Activated B cell treated with CpG ODN at 0.5 μM for 24 hours (primary cell): ENCODE results near the gene LMTK2. TPM values are rescaled to one million over a fixed set of nuclear protein-coding genes. Genes with fewer than 3 reads are reported as not detected.
A peak's percentile ranks its signal among the peaks of the same experiment; 100 is the strongest.
"Not testable (repeated sequence)": the region's sequence is repeated elsewhere in the genome, so short reads cannot be mapped to it uniquely, and the experiment has no call there.

Experiments used
- ATAC-seq: fragments of 200-7000 bp; cut with Tn5 transposase; one replicate; pipeline ENCODE4 v1.10.0; 2021; ENCODE audit warnings: low read depth, mild to moderate bottlenecking, moderate library complexity
- CTCF ChIA-PET: fragments of 350-600 bp; sonication (Branson Sonifier 250); formaldehyde crosslinking; loops from one replicate; lab custom pipeline; 2021; ENCODE audit warnings: antibody characterized with exemption; lab: Charles Lee
- POLR2A ChIA-PET: fragments of 350-600 bp; sonication (Branson Sonifier 250); formaldehyde crosslinking; loops from one replicate; lab custom pipeline; 2021; ENCODE audit warnings: antibody characterized with exemption; lab: Charles Lee
- DNase-seq: peaks from one replicate; pipeline ENCODE4 v3.0.0; 2022
- H3K27ac Mint-ChIP-seq: one replicate; pipeline ENCODE4 v1.8.0; 2020; ENCODE audit warnings: mixed read lengths
- H3K27me3 Mint-ChIP-seq: one replicate; pipeline ENCODE4 v1.8.0; 2021; ENCODE audit warnings: mixed read lengths
- H3K36me3 Mint-ChIP-seq: one replicate; pipeline ENCODE4 v1.8.0; 2021; ENCODE audit warnings: low read depth, mixed read lengths
- H3K4me1 Mint-ChIP-seq: one replicate; pipeline ENCODE4 v1.8.0; 2021; ENCODE audit warnings: mixed read lengths
- H3K4me3 Mint-ChIP-seq: one replicate; pipeline ENCODE4 v1.8.0; 2020; ENCODE audit warnings: mild to moderate bottlenecking, mixed read lengths
- H3K9me3 Mint-ChIP-seq: one replicate; pipeline ENCODE4 v1.8.0; 2020; ENCODE audit warnings: mixed read lengths
- CTCF ChIP-seq: fragments of 200-600 bp; IDR thresholded peaks from one replicate; pipeline ENCODE4 v1.8.0; 2022; ENCODE audit warnings: antibody characterized with exemption, mild to moderate bottlenecking
- intact Hi-C: fragments of 100-400 bp; cut with micrococcal nuclease; formaldehyde crosslinking; loops from one replicate; pipeline ENCODE4 v1.15.1; 2024
- total RNA-seq: library from RNA; stranded (reverse); gene quantifications from 2 replicates; pipeline ENCODE4 v1.2.3, GENCODE V29; 2022

LMTK2 gene
- total RNA-seq, 1 donor from 2014 or later, result 9.6 TPM

DNA sequence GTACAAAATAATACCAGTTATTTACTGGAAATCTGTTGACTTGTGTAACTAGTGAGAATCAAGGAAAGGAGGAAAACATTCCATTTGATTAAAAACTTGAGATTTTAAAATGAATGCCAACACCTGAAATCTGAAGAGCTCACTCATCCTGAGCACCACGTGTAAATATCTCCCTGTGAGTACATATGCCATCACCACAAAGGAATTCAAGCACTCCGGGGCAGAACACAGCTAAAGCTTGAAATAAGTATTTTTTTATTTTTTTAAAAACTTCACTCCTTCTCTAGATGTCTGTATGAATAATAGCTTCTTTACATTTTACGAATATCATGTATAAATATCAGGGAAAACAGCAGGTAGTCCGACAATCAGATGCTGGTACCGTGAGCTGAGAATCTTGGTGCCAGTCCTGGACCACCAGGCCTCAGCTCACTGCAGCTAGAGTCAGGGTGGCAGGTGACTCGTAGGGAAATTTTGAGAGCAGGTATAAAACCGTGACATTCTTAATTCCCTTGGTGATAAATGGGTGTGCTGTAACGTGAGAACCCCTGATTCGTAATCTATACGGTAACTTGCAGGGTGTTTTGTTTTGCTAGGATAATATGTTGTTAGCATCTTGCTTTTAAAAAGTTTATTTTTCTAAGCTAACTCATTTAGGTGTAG, 12.7 kb downstream of the LMTK2 start:
- ChIA-PET POLR2A (no interaction called here), CTCF (interaction anchor here (1.1 to 2.0 kb wide), 2 partner anchors 46 to 49 kb away, joined by 6 read pairs; no protein-coding TSS in a partner anchor)
- Mint-ChIP-seq H3K36me3 (peaks cover 2% of the 10 kb centered on the region), H3K27me3 (peaks cover 16% of the 10 kb centered on the region), H3K27ac (no peak overlapping the region), H3K9me3 (no peaks in the 10 kb centered on the region), H3K4me1 (peaks cover 2% of the 10 kb centered on the region), H3K4me3 (no peak overlapping the region)
- no peak for TF ChIP-seq CTCF
- ATAC-seq (peak; percentile 57), DNase-seq (no peak)
- intact Hi-C loops, result no loop called here

DNA sequence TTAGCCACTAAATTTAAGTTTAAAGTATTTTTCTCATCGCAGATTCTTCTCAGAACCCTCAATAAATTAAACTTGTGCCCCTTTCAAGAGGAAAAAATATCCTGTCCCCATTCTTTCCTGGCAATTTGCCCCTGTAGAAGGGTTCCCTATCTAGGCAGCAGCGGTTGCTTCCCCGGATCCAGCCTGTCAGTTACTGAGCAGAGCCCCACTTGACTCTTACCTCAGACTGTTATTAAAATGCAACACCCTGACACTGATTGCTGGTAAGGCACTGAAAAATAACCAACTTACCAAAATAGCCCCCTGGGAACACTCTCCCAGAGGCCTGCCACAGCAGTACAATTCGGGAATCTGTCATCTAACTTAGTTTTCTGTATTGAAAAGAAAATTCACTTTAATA, 13.9 kb downstream of the LMTK2 start:
- no peak for TF ChIP-seq CTCF
- no peak overlapping the region for H3K4me3 Mint-ChIP-seq
- no peaks in the 10 kb centered on the region for H3K36me3 Mint-ChIP-seq
- H3K27me3 Mint-ChIP-seq, result peaks cover 18% of the 10 kb centered on the region
- intact Hi-C loops, result no loop called here
- no peak overlapping the region for H3K27ac Mint-ChIP-seq
- no peak for ATAC-seq
- H3K4me1 Mint-ChIP-seq, result peaks cover 2% of the 10 kb centered on the region
- no peaks in the 10 kb centered on the region for H3K9me3 Mint-ChIP-seq
- CTCF ChIA-PET, result no interaction called here
- POLR2A ChIA-PET, result no interaction called here
- DNase-seq, result no peak

GRCh38 chr7:98121388-98121787, 14.7 kb downstream of the LMTK2 start:
- H3K4me3 Mint-ChIP-seq, DNase-seq, H3K4me1 Mint-ChIP-seq, H3K9me3 Mint-ChIP-seq, CTCF ChIA-PET, H3K36me3 Mint-ChIP-seq, ATAC-seq, H3K27ac Mint-ChIP-seq, intact Hi-C loops: not testable (repeated sequence)
- H3K27me3 Mint-ChIP-seq, result peaks cover 24% of the 10 kb centered on the region
- POLR2A ChIA-PET, result interaction anchor here (0.6 kb wide), 1 partner anchor 11 kb away, joined by 3 read pairs; no protein-coding TSS in a partner anchor

DNA sequence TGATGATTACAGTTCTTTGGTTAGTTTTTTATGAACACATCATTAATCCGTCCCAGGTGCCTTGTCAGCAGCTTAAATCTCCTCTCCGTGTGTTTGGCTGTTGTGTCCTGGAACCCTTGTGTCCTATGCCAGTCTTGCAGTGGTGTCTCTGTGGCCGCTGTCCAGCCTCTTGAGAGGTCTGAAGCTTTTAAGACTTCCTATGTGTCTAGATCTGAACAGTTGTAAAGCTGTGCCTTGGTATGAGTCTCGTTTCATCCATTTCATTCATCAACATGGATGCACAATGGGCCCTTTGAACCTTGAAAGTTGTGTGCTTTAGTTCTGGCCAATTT, 16.7 kb downstream of the LMTK2 start:
- Mint-ChIP-seq H3K27ac (no peak overlapping the region), H3K9me3 (no peaks in the 10 kb centered on the region), H3K4me1 (peaks cover 2% of the 10 kb centered on the region), H3K4me3 (no peak overlapping the region), H3K27me3 (peaks cover 38% of the 10 kb centered on the region), H3K36me3 (peaks cover 3% of the 10 kb centered on the region)
- ChIA-PET POLR2A (no interaction called here), CTCF (no interaction called here)
- ATAC-seq (no peak), DNase-seq (no peak)
- no peak for TF ChIP-seq CTCF
- intact Hi-C loops, result no loop called here

DNA sequence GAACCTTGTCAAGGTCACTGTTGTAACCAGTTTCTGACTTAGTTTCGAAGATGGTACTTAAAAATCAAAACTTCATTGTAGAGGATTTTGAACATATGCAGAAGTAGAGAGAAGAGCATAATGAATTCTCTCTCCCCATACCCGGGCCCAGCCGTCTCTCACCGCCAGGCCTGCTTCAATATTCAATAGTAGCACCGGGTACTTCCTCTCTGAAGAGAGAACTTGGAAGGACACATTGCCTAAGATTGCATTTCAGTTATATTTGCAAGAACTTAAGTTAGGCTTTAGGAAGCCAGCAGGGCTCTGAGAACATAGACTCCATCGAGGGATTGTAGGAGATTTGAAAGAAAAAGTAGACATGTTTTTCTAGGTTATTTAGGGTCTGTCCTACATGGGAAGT, 19.1 kb downstream of the LMTK2 start:
- ATAC-seq (no peak), DNase-seq (no peak)
- ChIA-PET CTCF (no interaction called here), POLR2A (no interaction called here)
- Mint-ChIP-seq H3K4me1 (peaks cover 5% of the 10 kb centered on the region), H3K27ac (no peak overlapping the region), H3K9me3 (no peaks in the 10 kb centered on the region), H3K4me3 (no peak overlapping the region), H3K36me3 (peaks cover 5% of the 10 kb centered on the region), H3K27me3 (peaks cover 58% of the 10 kb centered on the region)
- intact Hi-C loops, result no loop called here
- no peak for TF ChIP-seq CTCF
